ENCODE data around the gene FBLN7. TPM values are rescaled to one million over a fixed set of nuclear protein-coding genes. Genes with fewer than 3 reads are reported as not detected.

The FBLN7 gene
- total and polyA plus RNA-seq, 12 donors, result 0.22 to 1.7 (median 0.66) TPM

- no peak for DNase-seq
- intact Hi-C loops (cut with DNase I), result no loop called here
Measured at GRCh38 chr2:112141626-112142007, 3.4 kb downstream of the FBLN7 start.

GRCh38 chr2:112142525-112143078 is 4.4 kb downstream of the FBLN7 start:
- Histone ChIP-seq H3K27me3 (peaks cover 0 to 19% (median 0%) of the 10 kb centered on the region in 7 donors), H3K4me3 (no peak overlapping the region), H3K27ac (no peak overlapping the region), H3K9me3 (no peaks in the 10 kb centered on the region), H3K36me3 (no peaks in the 10 kb centered on the region), H3K4me1 (peaks cover 0 to 5% (median 0%) of the 10 kb centered on the region in 9 donors)
- TF ChIP-seq CTCF (IDR thresholded peaks at IDR 0.05), result no peak
- WGBS, 2 donors, result 87 to 91% methylated on average over 8 of the region's 8 CpGs
- DNase-seq (no peak), ATAC-seq (no peak)
- intact Hi-C loops (cut with DNase I), result no loop called here

More at GRCh38 chr2:112141626-112142007, 3.4 kb downstream of the FBLN7 start:
- H3K36me3 ChIP-seq, result no peaks in the 10 kb centered on the region
- ATAC-seq, result no peak
- no peak overlapping the region for H3K27ac ChIP-seq
- no peak for TF ChIP-seq CTCF (IDR thresholded peaks at IDR 0.05)
- H3K4me1 ChIP-seq, result peaks cover 0 to 9% (median 3%) of the 10 kb centered on the region in 9 donors
- H3K9me3 ChIP-seq, result no peaks in the 10 kb centered on the region
- 88 to 91% methylated on average over 7 of the region's 7 CpGs for WGBS, 2 donors
- no peak overlapping the region for H3K4me3 ChIP-seq
- peaks cover 0 to 20% (median 4%) of the 10 kb centered on the region in 7 donors for H3K27me3 ChIP-seq

- H3K27ac ChIP-seq, result no peak overlapping the region
- H3K4me1 ChIP-seq, result peaks cover 0 to 5% (median 0%) of the 10 kb centered on the region in 9 donors
- 94 to 99% methylated on average over 5 of the region's 5 CpGs for WGBS, 2 donors
- H3K27me3 ChIP-seq, result peaks cover 0 to 13% (median 0%) of the 10 kb centered on the region in 7 donors
- DNase-seq (no peak), ATAC-seq (no peak)
- H3K9me3 ChIP-seq, result no peaks in the 10 kb centered on the region
- intact Hi-C loops (cut with DNase I), result no loop called here
- no peak overlapping the region for H3K4me3 ChIP-seq
- TF ChIP-seq CTCF (IDR thresholded peaks at IDR 0.05), result no peak
- H3K36me3 ChIP-seq, result no peaks in the 10 kb centered on the region
Measured at GRCh38 chr2:112143150-112143549, 5.0 kb downstream of the FBLN7 start.

- TF ChIP-seq CTCF (IDR thresholded peaks at IDR 0.05), result no peak
- Histone ChIP-seq H3K9me3 (no peaks in the 10 kb centered on the region), H3K27me3 (peaks cover 0 to 13% (median 0%) of the 10 kb centered on the region in 7 donors), H3K36me3 (no peaks in the 10 kb centered on the region), H3K4me3 (no peak overlapping the region), H3K27ac (no peak overlapping the region), H3K4me1 (peaks cover 0 to 20% (median 5%) of the 10 kb centered on the region in 9 donors)
- intact Hi-C loops (cut with DNase I), result no loop called here
- ATAC-seq, result no peak
- 95 to 96% methylated on average over 6 of the region's 6 CpGs for WGBS, 2 donors
- no peak for DNase-seq
Measured at GRCh38 chr2:112144966-112145365, 6.8 kb downstream of the FBLN7 start.
